Measurements from ENCODE around the gene CACNG7. TPM values are rescaled to one million over a fixed set of nuclear protein-coding genes. Genes with fewer than 3 reads are reported as not detected.

The CACNG7 gene
- total and polyA plus RNA-seq, 12 donors, result not detected

- Histone ChIP-seq H3K4me3 (no peak overlapping the region), H3K27me3 (peaks cover 0 to 13% (median 7%) of the 10 kb centered on the region in 7 donors), H3K9me3 (no peaks in the 10 kb centered on the region), H3K4me1 (peaks cover 0 to 79% (median 30%) of the 10 kb centered on the region in 9 donors), H3K27ac (peak overlapping the region in 1 of 10 donors; percentile 31), H3K36me3 (peaks cover 0 to 58% (median 23%) of the 10 kb centered on the region in 9 donors)
- DNase-seq (no peak), ATAC-seq (no peak)
- WGBS, 2 donors, result 79 to 82% methylated on average over 17 of the region's 17 CpGs
- intact Hi-C loops (cut with DNase I), result loop anchor here in 1 of 10 donors (10.0 kb wide), 1 partner anchor 229 kb away; the partner anchor contains the start of genes NDUFA3 and OSCAR
- no peak for TF ChIP-seq CTCF (IDR thresholded peaks at IDR 0.05)
Measured at GRCh38 chr19:53875602-53876325, 33.3 kb upstream of the CACNG7 start.

GRCh38 chr19:53876651-53877224 is 32.3 kb upstream of the CACNG7 start:
- Histone ChIP-seq H3K4me3 (no peak overlapping the region), H3K27ac (no peak overlapping the region), H3K4me1 (peaks cover 1 to 77% (median 28%) of the 10 kb centered on the region in 9 donors), H3K36me3 (peaks cover 0 to 49% (median 23%) of the 10 kb centered on the region in 9 donors), H3K9me3 (no peaks in the 10 kb centered on the region), H3K27me3 (peaks cover 1 to 22% (median 17%) of the 10 kb centered on the region in 7 donors)
- no peak for TF ChIP-seq CTCF (IDR thresholded peaks at IDR 0.05)
- no peak for ATAC-seq
- WGBS, 2 donors, result 82 to 85% methylated on average over 5 to 6 of the region's 6 CpGs
- no peak for DNase-seq
- intact Hi-C loops (cut with DNase I), result loop anchor here in 1 of 10 donors (10.0 kb wide), 1 partner anchor 228 kb away; the partner anchor contains the start of genes NDUFA3 and OSCAR

- ATAC-seq (no peak), DNase-seq (no peak)
- 49 to 52% methylated on average over 10 of the region's 10 CpGs for WGBS, 2 donors
- peaks cover 8 to 29% (median 23%) of the 10 kb centered on the region in 7 donors for H3K27me3 ChIP-seq
- intact Hi-C loops (cut with DNase I), result loop anchor here in 1 of 10 donors (10.0 kb wide), 1 partner anchor 227 kb away; the partner anchor contains the start of genes NDUFA3 and OSCAR
- no peak overlapping the region for H3K4me3 ChIP-seq
- no peak overlapping the region for H3K27ac ChIP-seq
- TF ChIP-seq CTCF (IDR thresholded peaks at IDR 0.05), result no peak
- peaks cover 5 to 77% (median 28%) of the 10 kb centered on the region in 9 donors for H3K4me1 ChIP-seq
- H3K36me3 ChIP-seq, result peaks cover 0 to 43% (median 23%) of the 10 kb centered on the region in 9 donors
- H3K9me3 ChIP-seq, result no peaks in the 10 kb centered on the region
Measured at GRCh38 chr19:53877361-53877766, 31.7 kb upstream of the CACNG7 start.

- Histone ChIP-seq H3K27me3 (peaks cover 15 to 43% (median 37%) of the 10 kb centered on the region in 7 donors), H3K27ac (peak overlapping the region in 6 of 10 donors; percentile 16 to 55 (median 22)), H3K4me1 (peaks cover 5 to 66% (median 26%) of the 10 kb centered on the region in 9 donors), H3K4me3 (peak overlapping the region; percentile 40 to 71 (median 60)), H3K9me3 (no peaks in the 10 kb centered on the region), H3K36me3 (peaks cover 0 to 29% (median 11%) of the 10 kb centered on the region in 9 donors)
- TF ChIP-seq CTCF (IDR thresholded peaks at IDR 0.05), result no peak
- ATAC-seq (peak in 3 of 8 donors; percentile 2 to 4 (median 2)), DNase-seq (no peak)
- WGBS, 2 donors, result 33 to 46% methylated on average over 12 of the region's 12 CpGs
- intact Hi-C loops (cut with DNase I), result loop anchor here in 2 of 10 donors (1.0 to 10.0 kb wide), 3 partner anchors 11 to 226 kb away; partner anchors contain the start of genes MYADM (in 1 of the 2), NDUFA3 (in 1 of the 2) and OSCAR (in 1 of the 2)
Measured at GRCh38 chr19:53878776-53879139, 30.3 kb upstream of the CACNG7 start.

Data from heart right ventricle (tissue), 16 donors.